Skeletal muscle tissue (tissue), 4 donors: ENCODE results near the gene MED12L. TPM values are rescaled to one million over a fixed set of nuclear protein-coding genes. Genes with fewer than 3 reads are reported as not detected.

Experiments used
- H3K27ac ChIP-seq: one replicate; pipeline ENCODE4 v1.7.0; 2013; ENCODE audit warnings: mild to moderate bottlenecking, low read depth, low read length, inconsistent platforms
- H3K27me3 ChIP-seq, 3 donors: one replicate each; pipeline ENCODE4 v1.7.0; 2013; ENCODE audit warnings: low read length in 3 of 3; ENCODE audit not compliant: control insufficient read depth in 3 of 3, insufficient read depth in 3 of 3
- H3K36me3 ChIP-seq, 3 donors: one replicate each; pipeline ENCODE4 v1.7.0; 2013; ENCODE audit warnings: low read length in 3 of 3; ENCODE audit not compliant: control insufficient read depth in 3 of 3, insufficient read depth in 3 of 3
- H3K4me1 ChIP-seq, 3 donors: one replicate each; pipeline ENCODE4 v1.7.0; 2013; ENCODE audit warnings: low read length in 3 of 3, mild to moderate bottlenecking in 3 of 3; ENCODE audit not compliant: control insufficient read depth in 3 of 3, insufficient read depth in 3 of 3
- H3K4me3 ChIP-seq, 3 donors: one replicate each; pipeline ENCODE4 v1.7.0; 2013; ENCODE audit warnings: low read length in 3 of 3
- H3K9ac ChIP-seq, 3 donors: one replicate each; pipeline ENCODE4 v1.7.0; 2013; ENCODE audit warnings: low read length in 3 of 3, mild to moderate bottlenecking in 3 of 3, moderate library complexity in 2 of 3, low read depth in 1 of 3
- H3K9me3 ChIP-seq, 3 donors: one replicate each; pipeline ENCODE4 v1.7.0; 2013; ENCODE audit warnings: low read length in 3 of 3; ENCODE audit not compliant: control insufficient read depth in 3 of 3
- total RNA-seq: library from RNA; depleted of rRNA; stranded (reverse); fragments of >200 nt; gene quantifications from one replicate; pipeline ENCODE4 v1.2.3, GENCODE V29; 2014
- donor health status: Osteomylitis.

MED12L gene
- total RNA-seq, 1 donor from 2014 or later: 8.9 TPM

GRCh38 chr3:151087648-151088047 is 2.2 kb downstream of the MED12L start:
- H3K27ac ChIP-seq: no peak overlapping the region
- H3K36me3 ChIP-seq: no peaks in the 10 kb centered on the region
- H3K9ac ChIP-seq: peak overlapping the region in 1 of 3 donors; percentile 64
- peaks cover 6 to 24% (median 17%) of the 10 kb centered on the region in 3 donors for H3K27me3 ChIP-seq
- H3K4me3 ChIP-seq: no peak overlapping the region
- H3K4me1 ChIP-seq: peaks cover 3 to 9% (median 8%) of the 10 kb centered on the region in 3 donors
- no peaks in the 10 kb centered on the region for H3K9me3 ChIP-seq

GRCh38 chr3:151091685-151092345 is 6.4 kb downstream of the MED12L start:
- H3K4me3 ChIP-seq: no peak overlapping the region
- no peaks in the 10 kb centered on the region for H3K27me3 ChIP-seq
- H3K9ac ChIP-seq: no peak overlapping the region
- no peak overlapping the region for H3K27ac ChIP-seq
- no peaks in the 10 kb centered on the region for H3K36me3 ChIP-seq
- H3K9me3 ChIP-seq: no peaks in the 10 kb centered on the region
- no peaks in the 10 kb centered on the region for H3K4me1 ChIP-seq

GRCh38 chr3:151093148-151093547 is 7.7 kb downstream of the MED12L start:
- Histone ChIP-seq H3K9ac (no peak overlapping the region), H3K4me1 (no peaks in the 10 kb centered on the region), H3K36me3 (no peaks in the 10 kb centered on the region), H3K4me3 (no peak overlapping the region), H3K27me3 (no peaks in the 10 kb centered on the region), H3K9me3 (no peaks in the 10 kb centered on the region), H3K27ac (no peak overlapping the region)

GRCh38 chr3:151093905-151094304 is 8.4 kb downstream of the MED12L start:
- Histone ChIP-seq H3K27me3 (no peaks in the 10 kb centered on the region), H3K27ac (no peak overlapping the region), H3K9ac (no peak overlapping the region), H3K36me3 (no peaks in the 10 kb centered on the region), H3K4me1 (no peaks in the 10 kb centered on the region), H3K4me3 (no peak overlapping the region), H3K9me3 (no peaks in the 10 kb centered on the region)

GRCh38 chr3:151096716-151097115 is 11.3 kb downstream of the MED12L start:
- Histone ChIP-seq H3K4me1 (no peaks in the 10 kb centered on the region), H3K36me3 (no peaks in the 10 kb centered on the region), H3K27me3 (no peaks in the 10 kb centered on the region), H3K9me3 (no peaks in the 10 kb centered on the region), H3K4me3 (no peak overlapping the region), H3K27ac (no peak overlapping the region), H3K9ac (no peak overlapping the region)

GRCh38 chr3:151100076-151100475 is 14.6 kb downstream of the MED12L start:
- no peaks in the 10 kb centered on the region for H3K36me3 ChIP-seq
- H3K27ac ChIP-seq: no peak overlapping the region
- no peaks in the 10 kb centered on the region for H3K4me1 ChIP-seq

GRCh38 chr3:151101270-151101969 is 16.0 kb downstream of the MED12L start:
- Histone ChIP-seq H3K4me1 (no peaks in the 10 kb centered on the region), H3K27ac (no peak overlapping the region), H3K36me3 (no peaks in the 10 kb centered on the region), H3K27me3 (no peaks in the 10 kb centered on the region), H3K9ac (no peak overlapping the region), H3K4me3 (no peak overlapping the region), H3K9me3 (peaks cover 0 to under 1% (median 0%) of the 10 kb centered on the region in 3 donors)

More at GRCh38 chr3:151100076-151100475, 14.6 kb downstream of the MED12L start:
- Histone ChIP-seq H3K9ac (no peak overlapping the region), H3K4me3 (no peak overlapping the region), H3K27me3 (no peaks in the 10 kb centered on the region), H3K9me3 (no peaks in the 10 kb centered on the region)

- Histone ChIP-seq H3K4me1 (no peaks in the 10 kb centered on the region), H3K36me3 (no peaks in the 10 kb centered on the region), H3K27ac (no peak overlapping the region), H3K27me3 (peaks cover 0 to 1% (median 0%) of the 10 kb centered on the region in 3 donors), H3K4me3 (no peak overlapping the region), H3K9me3 (peaks cover 0 to 3% (median 0%) of the 10 kb centered on the region in 3 donors), H3K9ac (no peak overlapping the region)
Measured at GRCh38 chr3:151106311-151106710, 20.8 kb downstream of the MED12L start.

- no peak overlapping the region for H3K4me3 ChIP-seq
- no peaks in the 10 kb centered on the region for H3K36me3 ChIP-seq
- no peak overlapping the region for H3K27ac ChIP-seq
- no peak overlapping the region for H3K9ac ChIP-seq
- H3K9me3 ChIP-seq: peaks cover 0 to 3% (median 0%) of the 10 kb centered on the region in 3 donors
- peaks cover 0 to 4% (median 0%) of the 10 kb centered on the region in 3 donors for H3K27me3 ChIP-seq
- H3K4me1 ChIP-seq: no peaks in the 10 kb centered on the region
Measured at GRCh38 chr3:151107177-151107576, 21.7 kb downstream of the MED12L start.

- Histone ChIP-seq H3K4me1 (no peaks in the 10 kb centered on the region), H3K4me3 (no peak overlapping the region), H3K27me3 (peaks cover 0 to 4% (median 0%) of the 10 kb centered on the region in 3 donors)
Measured at GRCh38 chr3:151107701-151108100, 22.2 kb downstream of the MED12L start.

More at GRCh38 chr3:151107701-151108100, 22.2 kb downstream of the MED12L start:
- H3K36me3 ChIP-seq: no peaks in the 10 kb centered on the region
- H3K9me3 ChIP-seq: peaks cover 0 to 3% (median 0%) of the 10 kb centered on the region in 3 donors
- H3K27ac ChIP-seq: no peak overlapping the region
- H3K9ac ChIP-seq: no peak overlapping the region
